GM12892 (cell line): ENCODE results near the gene PLSCR3.

Experiments
- POLR2A ChIP-seq: IDR thresholded peaks from 2 replicates; pipeline ENCODE4 v1.6.1; 2011; ENCODE audit warnings: low read depth, low read length, control low read depth
- POLR2AphosphoS5 ChIP-seq: IDR thresholded peaks from 2 replicates; pipeline ENCODE4 v1.6.1; 2011; ENCODE audit warnings: low read depth, low read length, control low read depth
- TAF1 ChIP-seq: IDR thresholded peaks from 2 replicates; pipeline ENCODE4 v1.6.1; 2011; ENCODE audit warnings: low read depth, mild to moderate bottlenecking, control low read depth, low read length, borderline replicate concordance

DNA sequence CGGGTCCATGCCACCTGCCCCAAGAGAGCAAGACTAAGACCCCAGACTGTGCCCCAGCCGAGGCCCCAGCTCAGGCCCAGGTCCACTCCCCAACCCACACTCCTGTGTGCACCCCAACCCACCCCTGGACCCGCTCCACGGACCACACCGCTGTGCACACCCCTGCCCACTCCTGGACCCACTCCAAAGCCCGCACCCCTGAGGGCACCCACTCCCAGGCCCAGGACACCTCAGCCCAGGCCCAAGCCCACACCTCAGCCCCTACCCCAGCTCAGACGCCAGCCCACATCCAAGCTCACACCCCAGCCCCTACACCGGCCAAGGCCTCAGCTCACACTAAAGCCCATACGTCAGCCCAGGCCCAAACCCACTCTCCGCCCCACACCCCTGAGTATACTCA, 35.4 kb upstream of the PLSCR3 start:
- no peak for TF ChIP-seq POLR2AphosphoS5
- no peak for TF ChIP-seq POLR2A
- TF ChIP-seq TAF1: no peak
